D721Med (cell line): ENCODE measurements around the gene TUSC7.

Experiments used
- DNase-seq: peaks from one replicate; pipeline ENCODE4 v3.0.0; 2011; ENCODE audit warnings: low spot score; ENCODE audit not compliant: insufficient read length
- FAIRE-seq: peaks from 2 replicates; lab custom pipeline; 2011; peaks lifted over from hg19 to GRCh38; lab: Jason Lieb, UNC
- TF ChIP-seq, protein P1 (sequence below): IDR thresholded peaks from 2 replicates; pipeline ENCODE4 v1.5.1; 2012; ENCODE audit warnings: mild to moderate bottlenecking, control low read depth; ENCODE audit not compliant: insufficient read depth; ENCODE audit errors: missing control alignments

Gene TUSC7

DNA sequence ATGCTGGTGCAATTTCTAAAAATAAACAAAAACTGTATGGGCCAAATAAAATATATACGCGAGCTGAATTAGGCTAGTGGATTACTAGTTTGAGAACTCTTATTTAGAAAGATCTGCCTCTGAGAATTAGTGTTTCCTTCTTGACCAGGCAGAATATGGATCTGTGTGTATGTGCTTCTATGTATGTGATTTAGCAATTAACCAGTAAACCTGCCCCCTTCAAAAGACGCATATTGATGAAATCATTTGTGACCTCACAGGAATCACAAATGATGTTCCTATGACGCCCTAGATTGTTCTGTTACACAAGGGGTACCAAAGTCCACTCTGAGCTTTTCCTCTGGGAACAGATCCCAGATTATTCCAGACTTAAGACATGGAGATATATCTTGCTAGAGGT is at the start of gene TUSC7:
TUSC7 (plus strand) TSS at position 301 of the 400 bp plus-strand sequence.
- FAIRE-seq, result no peak
- TF ChIP-seq, protein P1, sequence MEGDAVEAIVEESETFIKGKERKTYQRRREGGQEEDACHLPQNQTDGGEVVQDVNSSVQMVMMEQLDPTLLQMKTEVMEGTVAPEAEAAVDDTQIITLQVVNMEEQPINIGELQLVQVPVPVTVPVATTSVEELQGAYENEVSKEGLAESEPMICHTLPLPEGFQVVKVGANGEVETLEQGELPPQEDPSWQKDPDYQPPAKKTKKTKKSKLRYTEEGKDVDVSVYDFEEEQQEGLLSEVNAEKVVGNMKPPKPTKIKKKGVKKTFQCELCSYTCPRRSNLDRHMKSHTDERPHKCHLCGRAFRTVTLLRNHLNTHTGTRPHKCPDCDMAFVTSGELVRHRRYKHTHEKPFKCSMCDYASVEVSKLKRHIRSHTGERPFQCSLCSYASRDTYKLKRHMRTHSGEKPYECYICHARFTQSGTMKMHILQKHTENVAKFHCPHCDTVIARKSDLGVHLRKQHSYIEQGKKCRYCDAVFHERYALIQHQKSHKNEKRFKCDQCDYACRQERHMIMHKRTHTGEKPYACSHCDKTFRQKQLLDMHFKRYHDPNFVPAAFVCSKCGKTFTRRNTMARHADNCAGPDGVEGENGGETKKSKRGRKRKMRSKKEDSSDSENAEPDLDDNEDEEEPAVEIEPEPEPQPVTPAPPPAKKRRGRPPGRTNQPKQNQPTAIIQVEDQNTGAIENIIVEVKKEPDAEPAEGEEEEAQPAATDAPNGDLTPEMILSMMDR, result no peak
- no peak for DNase-seq

DNA sequence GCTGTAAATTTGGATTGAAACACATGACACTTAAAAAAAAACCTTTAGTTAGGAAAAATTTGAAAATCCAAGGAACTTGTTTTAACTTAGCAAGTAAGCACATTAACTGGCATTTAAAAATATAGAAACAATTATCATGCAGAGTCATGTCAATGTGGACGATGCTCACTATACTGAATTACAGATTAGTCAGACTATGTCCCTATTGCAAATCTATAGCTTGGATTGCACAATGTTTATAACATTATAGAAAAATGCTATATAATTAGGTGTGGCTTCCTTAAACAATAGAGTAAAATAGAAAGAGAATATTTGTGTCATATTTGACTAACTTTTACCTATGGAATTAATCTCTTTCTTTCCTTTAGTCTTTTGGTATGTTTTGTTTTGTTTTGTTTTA is 48.4 kb upstream of the TUSC7 start:
- TF ChIP-seq, protein P1, result no peak
- DNase-seq (no peak), FAIRE-seq (no peak)

DNA sequence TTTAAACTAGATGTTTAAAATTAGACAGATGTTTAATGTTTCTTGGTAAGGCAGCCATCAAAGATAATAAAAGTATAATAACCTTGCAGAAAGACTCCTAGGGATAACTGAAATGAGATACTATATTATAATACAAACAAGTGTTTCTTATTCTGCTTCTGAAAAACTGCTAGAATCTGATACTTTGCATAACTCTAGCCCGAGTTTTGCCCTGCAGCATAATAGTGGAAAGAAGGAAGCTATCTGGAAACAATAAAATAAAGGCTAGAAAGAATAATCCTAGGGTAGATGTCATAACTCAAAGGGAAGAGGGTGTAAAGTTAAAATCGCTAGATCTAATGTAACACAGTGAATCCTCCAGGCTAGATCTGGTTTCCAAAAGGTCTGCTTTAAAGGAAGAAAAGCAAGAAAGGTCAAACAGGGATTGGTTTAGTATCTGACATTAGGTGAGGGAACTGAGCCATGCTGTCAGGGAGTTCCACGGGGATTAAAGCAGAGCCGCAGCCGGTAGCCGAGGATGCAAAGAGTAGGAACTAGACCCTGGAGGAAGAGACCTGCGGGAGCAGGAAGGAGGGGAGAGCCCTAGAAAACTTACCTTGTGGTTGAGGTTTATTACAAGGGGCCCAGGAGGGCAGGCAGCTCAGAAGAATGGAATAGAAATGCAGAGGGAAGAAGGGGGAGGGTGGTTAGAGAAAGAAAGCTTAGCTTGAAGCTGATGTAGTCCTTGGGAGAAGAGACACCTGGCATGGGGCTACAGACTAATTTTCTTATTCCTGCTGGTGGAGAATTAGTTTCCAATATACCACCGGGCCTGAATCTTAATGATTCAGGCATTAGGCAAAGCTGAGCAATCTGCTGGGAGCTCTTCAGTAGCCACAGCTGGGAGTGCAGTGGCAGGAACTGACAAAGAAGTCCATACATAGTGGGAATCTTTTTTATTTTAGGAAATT is 46.1 kb upstream of the TUSC7 start:
- DNase-seq (no peak), FAIRE-seq (peak; percentile 16)
- TF ChIP-seq, protein P1, result no peak

DNA sequence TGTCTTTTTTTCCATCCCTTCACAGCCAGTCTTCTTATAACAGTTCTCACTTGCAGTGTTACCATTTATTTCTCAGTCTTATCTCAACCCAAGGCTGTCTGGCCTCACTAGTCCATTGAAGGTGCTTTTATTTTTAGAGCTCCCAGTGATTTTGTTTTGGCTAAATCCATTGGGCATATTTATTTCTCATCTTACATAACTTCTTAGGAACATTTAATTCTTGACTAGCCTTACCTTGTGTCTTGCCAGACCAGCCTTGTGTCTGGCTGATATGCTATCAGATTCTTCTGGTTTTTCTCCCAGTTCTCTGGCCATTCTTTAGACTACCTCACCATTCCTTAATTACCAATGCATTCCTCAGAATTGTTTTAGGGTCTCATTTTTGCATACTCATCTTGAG is 42.3 kb upstream of the TUSC7 start:
- TF ChIP-seq, protein P1, result no peak
- no peak for FAIRE-seq

DNA sequence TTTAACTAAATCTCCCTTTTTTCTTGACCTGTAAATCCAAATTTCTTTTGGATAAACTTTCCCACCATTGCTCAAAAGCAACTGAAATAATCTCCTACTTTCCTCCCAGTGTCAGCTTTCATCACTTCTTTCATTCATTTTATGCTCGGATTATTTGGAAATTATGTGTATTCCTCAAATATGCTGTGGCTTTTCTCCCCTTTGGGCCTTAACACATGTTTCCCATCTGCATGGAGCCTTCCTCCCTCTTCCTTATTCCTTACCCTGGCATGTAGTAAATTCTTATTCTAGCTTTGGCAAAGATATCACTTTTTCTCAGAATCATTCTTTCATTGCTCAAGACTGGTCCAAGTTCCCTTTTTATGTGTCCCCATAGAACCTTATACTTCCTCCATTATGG is 41.8 kb upstream of the TUSC7 start:
- TF ChIP-seq, protein P1, result no peak
- DNase-seq (no peak), FAIRE-seq (no peak)

More for the DNA sequence above, 42.3 kb upstream of the TUSC7 start:
- no peak for DNase-seq

DNA sequence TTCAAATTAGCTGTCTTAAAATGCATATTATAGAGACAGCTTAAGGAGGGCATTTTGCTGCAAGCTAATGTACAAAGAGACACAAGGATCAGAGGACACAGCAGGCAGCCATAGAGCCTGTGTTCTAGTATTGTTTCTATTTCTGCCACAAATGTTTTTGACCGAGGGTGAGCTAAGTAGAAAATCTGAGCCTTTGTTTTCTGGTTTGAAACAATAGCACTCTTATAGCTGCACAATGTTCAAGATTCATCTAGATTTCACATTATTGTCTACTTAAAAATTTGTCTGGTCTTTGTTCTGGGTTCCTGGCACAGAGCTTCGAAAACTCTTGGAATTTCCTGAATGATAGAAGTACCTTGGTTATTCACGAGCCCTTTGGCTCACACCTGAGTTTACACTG is 40.0 kb upstream of the TUSC7 start:
- FAIRE-seq, result no peak
- TF ChIP-seq, protein P1, result no peak
- no peak for DNase-seq

DNA sequence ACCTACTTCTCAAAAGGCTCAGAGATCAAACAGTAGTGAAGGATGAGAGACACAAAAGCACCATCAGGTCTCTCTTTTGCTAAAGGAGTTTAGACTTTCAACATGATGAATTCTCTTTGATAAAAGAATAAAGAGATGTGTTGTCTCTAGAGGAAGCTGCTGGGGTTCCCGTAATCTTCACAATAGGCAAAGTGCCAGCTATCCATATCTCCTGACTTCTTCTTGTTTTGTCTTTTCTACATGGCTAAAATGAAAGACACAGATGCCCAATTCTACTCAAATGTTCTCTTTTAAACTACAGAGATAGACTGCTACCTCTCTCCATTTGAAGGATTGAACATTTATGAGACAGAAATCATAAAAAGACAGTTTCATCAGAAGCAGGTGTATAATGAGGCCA is 38.4 kb upstream of the TUSC7 start:
- no peak for FAIRE-seq
- DNase-seq, result no peak
- TF ChIP-seq, protein P1, result no peak
